ENCODE measurements around the gene ATXN1. TPM values are rescaled to one million over a fixed set of nuclear protein-coding genes. Genes with fewer than 3 reads are reported as not detected.

Gene ATXN1
- total RNA-seq, 4 donors from 2014 or later: 48.7 to 166 (median 105) TPM

- intact Hi-C loops (cut with DNase I; ENCODE audit: low total_unique reads) (no loop called here), in situ Hi-C loops (cut with MboI; ENCODE audit: low pct_ligation_motif_present in 1 of 4, low pct_unique_long_range_greater_than_20kb in 1 of 4, low sequenced_read_pairs in 3 of 4) (no loop called here)
- no peaks in the 10 kb centered on the region for H3K9me3 ChIP-seq
- DNase-seq: no peak
- no peaks in the 10 kb centered on the region for H3K27me3 ChIP-seq
- WGBS, 2 donors (ENCODE audit: low coverage in 1 of 2): 84 to 90% methylated on average over 2 to 10 of the region's 10 CpGs
- H3K36me3 ChIP-seq: no peaks in the 10 kb centered on the region
- no peak for TF ChIP-seq POLR2AphosphoS5 (IDR thresholded peaks at IDR 0.05)
- TF ChIP-seq CTCF (IDR thresholded peaks at IDR 0.05): no peak
- TF ChIP-seq EP300 (IDR thresholded peaks at IDR 0.05; ENCODE audit: low read depth): no peak
- no peak for TF ChIP-seq POLR2A (IDR thresholded peaks at IDR 0.05)
- no peak overlapping the region for H3K4me3 ChIP-seq
- H3K4me1 ChIP-seq: no peaks in the 10 kb centered on the region
- H3K27ac ChIP-seq: no peak overlapping the region
These were observed 507.7 kb downstream of the ATXN1 start for GRCh38 chr6:16253399-16254144.

- no peak for DNase-seq
- Histone ChIP-seq H3K36me3 (no peaks in the 10 kb centered on the region), H3K27ac (no peak overlapping the region), H3K27me3 (no peaks in the 10 kb centered on the region), H3K4me1 (no peaks in the 10 kb centered on the region), H3K9me3 (no peaks in the 10 kb centered on the region), H3K4me3 (no peak overlapping the region)
- intact Hi-C loops (cut with DNase I; ENCODE audit: low total_unique reads) (no loop called here), in situ Hi-C loops (cut with MboI; ENCODE audit: low pct_ligation_motif_present in 1 of 4, low pct_unique_long_range_greater_than_20kb in 1 of 4, low sequenced_read_pairs in 3 of 4) (no loop called here)
- 57 to 65% methylated on average over 2 of the region's 2 CpGs for WGBS, 2 donors (ENCODE audit: low coverage in 1 of 2)
- TF ChIP-seq EP300 (IDR thresholded peaks at IDR 0.05; ENCODE audit: low read depth): no peak
- no peak for TF ChIP-seq POLR2A (IDR thresholded peaks at IDR 0.05)
- no peak for TF ChIP-seq CTCF (IDR thresholded peaks at IDR 0.05)
- TF ChIP-seq POLR2AphosphoS5 (IDR thresholded peaks at IDR 0.05): no peak
These were observed 508.5 kb downstream of the ATXN1 start for GRCh38 chr6:16252686-16253299.

GRCh38 chr6:16251706-16252105 is 509.6 kb downstream of the ATXN1 start:
- Histone ChIP-seq H3K36me3 (no peaks in the 10 kb centered on the region), H3K27ac (no peak overlapping the region), H3K9me3 (no peaks in the 10 kb centered on the region), H3K27me3 (no peaks in the 10 kb centered on the region), H3K4me3 (no peak overlapping the region), H3K4me1 (no peaks in the 10 kb centered on the region)
- intact Hi-C loops (cut with DNase I; ENCODE audit: low total_unique reads) (no loop called here), in situ Hi-C loops (cut with MboI; ENCODE audit: low pct_ligation_motif_present in 1 of 4, low pct_unique_long_range_greater_than_20kb in 1 of 4, low sequenced_read_pairs in 3 of 4) (no loop called here)
- TF ChIP-seq CTCF (IDR thresholded peaks at IDR 0.05) (no peak), POLR2A (IDR thresholded peaks at IDR 0.05) (no peak), POLR2AphosphoS5 (IDR thresholded peaks at IDR 0.05) (no peak), EP300 (IDR thresholded peaks at IDR 0.05; ENCODE audit: low read depth) (no peak)
- DNase-seq: no peak
- 75 to 82% methylated on average over 2 of the region's 2 CpGs for WGBS, 2 donors (ENCODE audit: low coverage in 1 of 2)

GRCh38 chr6:16249971-16250370 is 511.3 kb downstream of the ATXN1 start:
- in situ Hi-C loops (cut with MboI; ENCODE audit: low pct_ligation_motif_present in 1 of 4, low pct_unique_long_range_greater_than_20kb in 1 of 4, low sequenced_read_pairs in 3 of 4): no loop called here
- Histone ChIP-seq H3K4me1 (peaks cover 0 to 3% (median 0%) of the 10 kb centered on the region in 4 donors), H3K27ac (peak overlapping the region in 1 of 4 donors; percentile 11), H3K4me3 (no peak overlapping the region), H3K36me3 (no peaks in the 10 kb centered on the region), H3K9me3 (no peaks in the 10 kb centered on the region), H3K27me3 (no peaks in the 10 kb centered on the region)
- intact Hi-C loops (cut with DNase I; ENCODE audit: low total_unique reads): no loop called here
- TF ChIP-seq CTCF (IDR thresholded peaks at IDR 0.05) (no peak), EP300 (IDR thresholded peaks at IDR 0.05; ENCODE audit: low read depth) (no peak), POLR2A (IDR thresholded peaks at IDR 0.05) (no peak)
- no peak for DNase-seq
- 78% methylated on average over 1 of the region's 1 CpG; no CpG with 5 or more reads in 1 of the 2 donors for WGBS, 2 donors (ENCODE audit: low coverage in 1 of 2)

Measured in transverse colon (tissue), 4 donors.